Right atrium auricular region (tissue), 2 donors: ENCODE results near the gene IGF2. TPM values are rescaled to one million over a fixed set of nuclear protein-coding genes. Genes with fewer than 3 reads are reported as not detected.

Source experiments
- DNase-seq: peaks from one replicate; pipeline ENCODE4 v3.0.0-alpha.2; 2019; ENCODE audit warnings: low spot score
- H3K27ac ChIP-seq, 2 donors: fragments of 200-600 bp; sonication (generic); 1 replicate in 1 of 2; 2 replicates in 1 of 2; pipeline ENCODE4 v1.5.1; 2016 to 2019
- H3K27me3 ChIP-seq, 2 donors: fragments of 200-600 bp; sonication (generic); one replicate each; pipeline versions ENCODE4 v1.5.1 to v1.6.0; 2017 to 2019
- H3K36me3 ChIP-seq: fragments of 200-600 bp; sonication (generic); one replicate; pipeline ENCODE4 v1.5.1; 2016
- H3K4me1 ChIP-seq, 2 donors: fragments of 200-600 bp; sonication (generic); one replicate each; pipeline versions ENCODE4 v1.5.1 to v1.6.0; 2017 to 2019
- H3K4me3 ChIP-seq, 2 donors: fragments of 200-600 bp; sonication (generic); 1 replicate in 1 of 2; 2 replicates in 1 of 2; pipeline ENCODE4 v1.5.1; 2017 to 2019; ENCODE audit warnings: mild to moderate bottlenecking in 1 of 2, moderate library complexity in 1 of 2
- H3K9me3 ChIP-seq, 2 donors: fragments of 200-600 bp; sonication (generic); one replicate each; pipeline ENCODE4 v1.5.1; 2019
- total RNA-seq, 2 donors: library from RNA; depleted of rRNA; stranded (reverse); fragments of >200 nt; gene quantifications; one replicate each; pipeline ENCODE4 v1.1.0, GENCODE V29; 2016
- TF ChIP-seq, protein P1 (sequence below), 2 donors: fragments of 200-600 bp; sonication (generic); IDR thresholded peaks; one replicate each; pipeline ENCODE4 v1.5.1; 2019; ENCODE audit warnings: antibody characterized with exemption in 2 of 2

Gene IGF2
- total RNA-seq, 2 donors from 2014 or later: 43.2 to 61.9 TPM

DNA sequence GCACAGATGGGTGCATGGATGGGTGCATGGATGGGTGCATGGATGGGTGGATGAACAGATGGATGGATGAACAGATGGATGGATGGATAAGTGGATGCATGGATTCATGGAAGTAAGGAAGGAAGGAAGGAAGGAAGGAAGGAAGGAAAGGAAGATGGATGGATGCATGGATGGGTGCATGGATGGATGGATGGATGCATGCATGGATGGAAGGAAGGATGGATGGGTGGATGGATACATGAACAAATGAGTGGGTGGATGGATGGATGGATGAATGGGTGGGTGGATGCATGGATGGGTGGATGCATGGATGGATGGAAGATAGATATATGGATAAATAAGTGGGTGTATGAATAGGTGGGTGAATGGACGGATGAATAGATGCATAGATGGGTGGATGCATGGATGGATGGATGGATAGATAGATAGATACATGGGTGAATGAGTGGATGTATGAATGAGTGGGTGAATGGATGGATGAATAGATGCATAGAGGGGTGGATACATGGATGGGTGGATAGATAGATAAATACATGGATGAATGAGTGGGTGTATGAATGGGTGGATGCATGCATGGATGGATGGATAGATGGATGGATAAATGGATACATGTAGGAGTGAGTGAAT is 32.5 kb downstream of the IGF2 start:
- no peak for DNase-seq
- H3K4me3 ChIP-seq: no peak overlapping the region
- TF ChIP-seq, protein P1, sequence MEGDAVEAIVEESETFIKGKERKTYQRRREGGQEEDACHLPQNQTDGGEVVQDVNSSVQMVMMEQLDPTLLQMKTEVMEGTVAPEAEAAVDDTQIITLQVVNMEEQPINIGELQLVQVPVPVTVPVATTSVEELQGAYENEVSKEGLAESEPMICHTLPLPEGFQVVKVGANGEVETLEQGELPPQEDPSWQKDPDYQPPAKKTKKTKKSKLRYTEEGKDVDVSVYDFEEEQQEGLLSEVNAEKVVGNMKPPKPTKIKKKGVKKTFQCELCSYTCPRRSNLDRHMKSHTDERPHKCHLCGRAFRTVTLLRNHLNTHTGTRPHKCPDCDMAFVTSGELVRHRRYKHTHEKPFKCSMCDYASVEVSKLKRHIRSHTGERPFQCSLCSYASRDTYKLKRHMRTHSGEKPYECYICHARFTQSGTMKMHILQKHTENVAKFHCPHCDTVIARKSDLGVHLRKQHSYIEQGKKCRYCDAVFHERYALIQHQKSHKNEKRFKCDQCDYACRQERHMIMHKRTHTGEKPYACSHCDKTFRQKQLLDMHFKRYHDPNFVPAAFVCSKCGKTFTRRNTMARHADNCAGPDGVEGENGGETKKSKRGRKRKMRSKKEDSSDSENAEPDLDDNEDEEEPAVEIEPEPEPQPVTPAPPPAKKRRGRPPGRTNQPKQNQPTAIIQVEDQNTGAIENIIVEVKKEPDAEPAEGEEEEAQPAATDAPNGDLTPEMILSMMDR (IDR thresholded peaks at IDR 0.05): no peak
- no peaks in the 10 kb centered on the region for H3K36me3 ChIP-seq
- H3K27ac ChIP-seq: no peak overlapping the region
- H3K27me3 ChIP-seq: no peaks in the 10 kb centered on the region
- H3K4me1 ChIP-seq: peaks cover 0 to 19% of the 10 kb centered on the region in 2 donors
- no peaks in the 10 kb centered on the region for H3K9me3 ChIP-seq

DNA sequence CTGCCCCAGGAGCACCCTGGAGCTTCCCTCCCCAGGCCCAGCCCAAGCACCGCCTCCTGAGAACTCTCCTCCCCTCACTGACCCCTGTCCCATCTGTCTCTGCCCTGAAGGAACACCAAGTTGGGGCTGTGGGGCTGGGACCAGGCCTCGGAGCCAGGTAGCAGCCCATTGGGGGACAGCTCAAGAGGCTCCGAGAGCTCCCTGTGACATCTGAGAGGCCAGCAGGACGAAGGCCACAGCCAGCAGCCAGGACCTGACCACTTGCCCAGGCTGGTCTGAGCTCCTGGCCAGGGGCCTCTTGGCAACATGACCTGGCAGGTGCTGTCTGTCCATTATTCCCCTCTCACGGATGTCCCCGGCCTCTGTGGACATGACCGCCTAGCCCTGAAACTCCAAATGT is 33.7 kb downstream of the IGF2 start:
- Histone ChIP-seq H3K4me1 (peaks cover 0 to 28% of the 10 kb centered on the region in 2 donors), H3K36me3 (no peaks in the 10 kb centered on the region), H3K4me3 (no peak overlapping the region), H3K27ac (no peak overlapping the region), H3K27me3 (no peaks in the 10 kb centered on the region), H3K9me3 (no peaks in the 10 kb centered on the region)
- TF ChIP-seq, protein P1 (IDR thresholded peaks at IDR 0.05): no peak
- DNase-seq: no peak

DNA sequence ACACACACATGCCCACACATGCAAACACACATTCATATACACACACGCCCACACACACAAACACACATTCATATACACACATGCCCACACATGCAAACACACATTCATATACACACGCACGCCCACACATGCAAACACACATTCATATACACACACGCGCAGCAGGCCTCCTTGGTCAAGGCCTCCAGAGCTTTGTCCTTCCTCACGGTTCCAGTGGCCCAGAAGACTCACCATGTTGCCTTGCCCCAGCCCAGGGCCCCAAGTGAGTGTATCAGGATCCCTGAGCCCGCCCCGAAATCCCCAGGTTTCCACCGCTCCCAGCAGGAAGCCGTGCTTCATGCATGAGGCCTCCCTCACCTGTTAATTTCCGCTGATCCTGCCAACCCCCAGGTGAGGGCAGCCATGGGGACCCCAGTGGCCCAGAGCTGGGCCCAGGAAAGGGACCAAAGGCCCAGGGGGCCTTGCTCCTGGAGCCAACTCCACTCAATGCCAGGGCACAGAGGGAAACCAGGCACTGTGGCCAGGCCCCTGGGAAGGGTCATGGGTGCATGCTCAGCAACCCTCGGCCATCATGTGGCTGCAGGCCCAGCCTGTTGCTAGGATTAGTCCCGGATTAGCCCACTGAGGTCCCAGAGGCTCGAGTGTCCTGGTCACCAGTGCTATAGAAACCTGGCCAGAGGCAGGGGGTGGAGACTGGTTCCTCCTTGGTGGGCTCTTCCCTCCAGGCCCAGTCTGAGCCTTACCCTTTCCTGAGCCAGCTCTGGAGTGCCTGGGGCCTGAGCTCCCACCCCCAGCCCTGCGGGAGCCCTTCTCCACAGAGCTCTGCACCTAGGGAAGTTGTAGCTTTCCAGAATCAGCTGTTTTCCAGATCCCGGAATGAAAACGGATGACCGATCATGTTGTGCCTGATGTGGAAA is 34.4 kb downstream of the IGF2 start:
- Histone ChIP-seq H3K27me3 (no peaks in the 10 kb centered on the region), H3K9me3 (no peaks in the 10 kb centered on the region), H3K36me3 (no peaks in the 10 kb centered on the region), H3K27ac (no peak overlapping the region), H3K4me1 (peaks cover 0 to 34% of the 10 kb centered on the region in 2 donors), H3K4me3 (no peak overlapping the region)
- TF ChIP-seq, protein P1 (IDR thresholded peaks at IDR 0.05): no peak
- no peak for DNase-seq

DNA sequence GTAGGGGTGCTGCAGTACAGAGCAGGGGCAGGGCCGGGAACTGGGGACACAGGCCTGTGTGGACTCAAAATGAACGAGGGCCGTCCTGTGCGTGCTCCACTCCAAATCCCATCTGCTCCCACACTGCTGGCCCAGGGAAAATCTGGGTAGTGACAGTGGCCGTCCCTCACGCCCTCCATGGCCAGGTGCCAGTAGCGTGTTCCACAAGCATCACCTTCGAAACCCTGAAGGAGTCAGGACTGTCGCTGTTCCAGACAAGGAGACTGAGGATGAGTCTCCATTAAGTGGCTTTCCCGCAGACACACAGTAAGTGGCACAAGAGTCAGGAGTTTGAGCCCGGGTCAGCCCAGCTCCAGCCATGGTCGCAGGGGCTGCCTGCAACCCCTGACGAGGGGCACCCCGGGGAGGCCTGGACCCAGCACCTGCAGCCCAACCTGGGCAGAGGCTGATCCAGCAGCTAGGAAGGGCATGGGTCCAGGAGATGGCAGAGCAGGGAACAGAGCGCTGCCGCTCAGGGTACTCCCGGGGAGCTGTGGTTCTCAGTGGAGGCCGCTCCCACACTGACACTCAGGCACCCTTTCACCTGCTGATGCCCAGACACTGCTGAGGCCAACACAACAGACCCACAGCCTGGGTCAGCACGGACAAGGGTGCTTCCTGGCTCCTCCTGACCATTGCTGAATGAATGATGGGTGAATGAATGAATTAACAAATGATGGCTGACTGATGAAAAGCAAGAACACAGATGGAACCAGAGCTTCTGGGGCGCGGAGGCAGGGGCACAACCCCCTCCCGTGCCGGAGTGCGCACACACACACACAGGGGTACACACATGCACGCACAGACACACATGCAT is 35.3 kb downstream of the IGF2 start:
- Histone ChIP-seq H3K27me3 (no peaks in the 10 kb centered on the region), H3K4me1 (peaks cover 0 to 35% of the 10 kb centered on the region in 2 donors), H3K36me3 (no peaks in the 10 kb centered on the region), H3K9me3 (no peaks in the 10 kb centered on the region), H3K27ac (peak overlapping the region; percentile 47 to 48), H3K4me3 (no peak overlapping the region)
- TF ChIP-seq, protein P1 (IDR thresholded peaks at IDR 0.05): no peak
- no peak for DNase-seq

DNA sequence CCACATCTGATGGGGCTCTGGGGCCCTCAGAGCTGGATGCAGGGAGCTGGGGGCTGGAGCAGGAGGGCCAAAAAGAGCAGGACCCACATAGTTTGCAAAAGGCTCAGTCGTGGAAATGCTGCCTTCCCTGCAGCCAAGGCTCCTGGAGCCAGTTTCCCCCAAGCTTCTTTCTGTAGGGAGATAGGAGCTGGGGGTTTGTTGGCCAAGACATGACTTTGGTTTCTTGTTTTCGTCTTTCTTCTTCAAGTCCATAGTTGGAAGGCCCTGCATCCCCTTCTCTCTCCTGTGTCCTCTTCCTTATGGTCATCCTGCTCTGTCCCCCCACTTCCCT is 36.3 kb downstream of the IGF2 start:
- Histone ChIP-seq H3K9me3 (no peaks in the 10 kb centered on the region), H3K27me3 (no peaks in the 10 kb centered on the region), H3K4me3 (no peak overlapping the region), H3K4me1 (peaks cover 0 to 45% of the 10 kb centered on the region in 2 donors), H3K36me3 (no peaks in the 10 kb centered on the region), H3K27ac (peak overlapping the region; percentile 47 to 48)
- TF ChIP-seq, protein P1 (IDR thresholded peaks at IDR 0.05): no peak
- DNase-seq: no peak
